ENCODE measurements around the gene RELN. TPM values are rescaled to one million over a fixed set of nuclear protein-coding genes. Genes with fewer than 3 reads are reported as not detected.

Gene RELN
- total RNA-seq, 1 experiment from 2014 or later, result 0.20 TPM

DNA sequence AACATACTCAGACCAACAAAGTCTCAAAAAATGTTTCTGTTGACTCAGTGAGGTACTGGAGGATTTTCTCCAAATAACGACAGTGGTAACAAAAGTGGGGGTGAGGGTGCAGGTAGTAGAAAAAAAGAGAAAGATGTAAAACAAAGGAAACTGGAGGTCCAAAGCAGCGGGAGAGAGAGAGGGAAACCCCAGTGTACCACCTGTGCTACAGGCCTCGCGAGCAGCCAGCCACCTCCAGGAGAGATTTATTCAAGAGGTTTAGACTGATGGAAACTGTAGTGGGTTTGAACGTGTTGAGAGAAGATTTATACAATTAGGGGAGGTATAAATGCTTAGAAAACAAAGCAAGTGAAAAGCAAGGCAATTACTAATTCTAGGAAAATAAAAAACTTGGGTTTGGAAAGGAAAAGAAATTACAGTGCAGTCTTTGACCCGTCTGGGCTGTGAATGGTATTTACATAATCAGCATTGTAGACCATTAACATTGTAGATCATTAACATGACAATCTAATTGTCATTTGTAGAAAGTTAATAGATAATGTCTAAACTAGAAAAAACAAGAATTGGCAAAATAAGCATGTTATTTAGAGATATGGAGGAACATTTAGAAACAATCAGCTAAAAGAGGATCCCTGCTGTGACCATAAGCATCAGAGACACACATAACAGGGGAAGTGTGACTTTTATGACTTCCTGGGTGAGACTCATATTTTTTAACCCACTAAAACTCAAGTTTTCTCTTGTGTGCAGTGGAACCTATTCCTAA, 180.0 kb downstream of the RELN start:
- Histone ChIP-seq H3K4me2 (ENCODE audit: low read length) (no peak overlapping the region), H3K4me1 (ENCODE audit: control insufficient read depth in 1 of 2, insufficient read depth in 2 of 2, low read length in 2 of 2) (no peaks in the 10 kb centered on the region), H3K9me2 (ENCODE audit: insufficient read depth) (no peaks in the 10 kb centered on the region), H3K4me3 (replicated peaks in 1 of 2; ENCODE audit: low read depth in 1 of 2, low read length in 2 of 2) (no peak overlapping the region), H3K27ac (ENCODE audit: low read depth, low read length) (no peak overlapping the region), H3K27me3 (ENCODE audit: insufficient read depth, low read length) (peaks cover 30% of the 10 kb centered on the region), H3K9ac (ENCODE audit: low read length) (no peak overlapping the region), H2AFZ (ENCODE audit: low read depth, low read length, poor library complexity, severe bottlenecking) (no peak overlapping the region), H3K9me3 (ENCODE audit: control insufficient read depth in 1 of 2, insufficient read depth in 1 of 2, low read depth in 1 of 2, low read length in 2 of 2) (no peaks in the 10 kb centered on the region), H3K79me2 (ENCODE audit: insufficient read depth, low read length) (no peaks in the 10 kb centered on the region), H3K36me3 (ENCODE audit: control insufficient read depth in 1 of 2, insufficient read depth in 2 of 2, low read length in 2 of 2) (no peaks in the 10 kb centered on the region), H4K20me1 (ENCODE audit: insufficient read depth) (no peaks in the 10 kb centered on the region)
- ChIA-PET POLR2A (no interaction called here), CTCF (no interaction called here), RAD21 (ENCODE audit: low non-redundant PET in 1 of 2, low total read pairs in 2 of 2, uncharacterized antibody in 2 of 2, unreplicated experiment in 2 of 2) (no interaction called here)
- TF ChIP-seq ELF1 (IDR thresholded peaks at IDR 0.05; ENCODE audit: borderline replicate concordance, low read depth) (no peak), POLR2AphosphoS5 (IDR thresholded peaks at IDR 0.05; ENCODE audit: low read depth, low read length) (no peak), CBX3 (IDR thresholded peaks at IDR 0.05; ENCODE audit: low read depth) (no peak), ZNF274 (IDR thresholded peaks at IDR 0.05; ENCODE audit: low read depth, low read length) (no peak), ZFX (IDR thresholded peaks at IDR 0.05) (no peak), JUND (IDR thresholded peaks at IDR 0.05) (no peak), EZH2phosphoT487 (IDR thresholded peaks at IDR 0.05; ENCODE audit: borderline replicate concordance) (no peak), POLR2A (IDR thresholded peaks at IDR 0.05; ENCODE audit: borderline replicate concordance, extremely low read depth, insufficient read depth, insufficient read length) (no peak)
- TF ChIP-seq, protein P1, sequence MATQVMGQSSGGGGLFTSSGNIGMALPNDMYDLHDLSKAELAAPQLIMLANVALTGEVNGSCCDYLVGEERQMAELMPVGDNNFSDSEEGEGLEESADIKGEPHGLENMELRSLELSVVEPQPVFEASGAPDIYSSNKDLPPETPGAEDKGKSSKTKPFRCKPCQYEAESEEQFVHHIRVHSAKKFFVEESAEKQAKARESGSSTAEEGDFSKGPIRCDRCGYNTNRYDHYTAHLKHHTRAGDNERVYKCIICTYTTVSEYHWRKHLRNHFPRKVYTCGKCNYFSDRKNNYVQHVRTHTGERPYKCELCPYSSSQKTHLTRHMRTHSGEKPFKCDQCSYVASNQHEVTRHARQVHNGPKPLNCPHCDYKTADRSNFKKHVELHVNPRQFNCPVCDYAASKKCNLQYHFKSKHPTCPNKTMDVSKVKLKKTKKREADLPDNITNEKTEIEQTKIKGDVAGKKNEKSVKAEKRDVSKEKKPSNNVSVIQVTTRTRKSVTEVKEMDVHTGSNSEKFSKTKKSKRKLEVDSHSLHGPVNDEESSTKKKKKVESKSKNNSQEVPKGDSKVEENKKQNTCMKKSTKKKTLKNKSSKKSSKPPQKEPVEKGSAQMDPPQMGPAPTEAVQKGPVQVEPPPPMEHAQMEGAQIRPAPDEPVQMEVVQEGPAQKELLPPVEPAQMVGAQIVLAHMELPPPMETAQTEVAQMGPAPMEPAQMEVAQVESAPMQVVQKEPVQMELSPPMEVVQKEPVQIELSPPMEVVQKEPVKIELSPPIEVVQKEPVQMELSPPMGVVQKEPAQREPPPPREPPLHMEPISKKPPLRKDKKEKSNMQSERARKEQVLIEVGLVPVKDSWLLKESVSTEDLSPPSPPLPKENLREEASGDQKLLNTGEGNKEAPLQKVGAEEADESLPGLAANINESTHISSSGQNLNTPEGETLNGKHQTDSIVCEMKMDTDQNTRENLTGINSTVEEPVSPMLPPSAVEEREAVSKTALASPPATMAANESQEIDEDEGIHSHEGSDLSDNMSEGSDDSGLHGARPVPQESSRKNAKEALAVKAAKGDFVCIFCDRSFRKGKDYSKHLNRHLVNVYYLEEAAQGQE (IDR thresholded peaks at IDR 0.05; ENCODE audit: low read depth), result no peak
- TF ChIP-seq, protein P2, sequence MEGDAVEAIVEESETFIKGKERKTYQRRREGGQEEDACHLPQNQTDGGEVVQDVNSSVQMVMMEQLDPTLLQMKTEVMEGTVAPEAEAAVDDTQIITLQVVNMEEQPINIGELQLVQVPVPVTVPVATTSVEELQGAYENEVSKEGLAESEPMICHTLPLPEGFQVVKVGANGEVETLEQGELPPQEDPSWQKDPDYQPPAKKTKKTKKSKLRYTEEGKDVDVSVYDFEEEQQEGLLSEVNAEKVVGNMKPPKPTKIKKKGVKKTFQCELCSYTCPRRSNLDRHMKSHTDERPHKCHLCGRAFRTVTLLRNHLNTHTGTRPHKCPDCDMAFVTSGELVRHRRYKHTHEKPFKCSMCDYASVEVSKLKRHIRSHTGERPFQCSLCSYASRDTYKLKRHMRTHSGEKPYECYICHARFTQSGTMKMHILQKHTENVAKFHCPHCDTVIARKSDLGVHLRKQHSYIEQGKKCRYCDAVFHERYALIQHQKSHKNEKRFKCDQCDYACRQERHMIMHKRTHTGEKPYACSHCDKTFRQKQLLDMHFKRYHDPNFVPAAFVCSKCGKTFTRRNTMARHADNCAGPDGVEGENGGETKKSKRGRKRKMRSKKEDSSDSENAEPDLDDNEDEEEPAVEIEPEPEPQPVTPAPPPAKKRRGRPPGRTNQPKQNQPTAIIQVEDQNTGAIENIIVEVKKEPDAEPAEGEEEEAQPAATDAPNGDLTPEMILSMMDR (IDR thresholded peaks at IDR 0.05 in 2 of 3, conservative IDR thresholded peaks at IDR 0.05 in 1 of 3; ENCODE audit: borderline replicate concordance in 1 of 3, insufficient read depth in 1 of 3, low read depth in 2 of 3, low read length in 2 of 3), result no peak
- intact Hi-C loops (cut with micrococcal nuclease), result no loop called here
- ATAC-seq, result no peak
- BruUV-seq (replicated peaks), result no TSS peak
- no peak for DNase-seq (ENCODE audit: low read depth, low spot score)

Measured in HCT116 (cell line).